ENCODE measurements around the gene ERC2. TPM values are rescaled to one million over a fixed set of nuclear protein-coding genes. Genes with fewer than 3 reads are reported as not detected.

Gene ERC2
- total RNA-seq, 2 donors from 2014 or later, result 0.21 TPM; not detected in 1

- H3K4me1 Mint-ChIP-seq, result no peaks in the 10 kb centered on the region
Measured at GRCh38 chr3:55473788-55474187, 994.5 kb downstream of the ERC2 start.

GRCh38 chr3:55471522-55472280, 996.6 kb downstream of the ERC2 start:
- H3K9me3 ChIP-seq (ENCODE audit: control insufficient read depth, low read length, poor library complexity, severe bottlenecking), result no peaks in the 10 kb centered on the region
- peaks cover 15% of the 10 kb centered on the region for H3K27me3 Mint-ChIP-seq
- H3K27ac Mint-ChIP-seq, result no peak overlapping the region
- no peak overlapping the region for H3K4me3 Mint-ChIP-seq
- H3K36me3 Mint-ChIP-seq (ENCODE audit: low read depth), result no peaks in the 10 kb centered on the region
- no peak for DNase-seq
- H3K4me1 Mint-ChIP-seq, result no peaks in the 10 kb centered on the region
- no peak for ATAC-seq

More at GRCh38 chr3:55473788-55474187, 994.5 kb downstream of the ERC2 start:
- no peaks in the 10 kb centered on the region for H3K9me3 ChIP-seq (ENCODE audit: control insufficient read depth, low read length, poor library complexity, severe bottlenecking)
- peaks cover 31% of the 10 kb centered on the region for H3K27me3 Mint-ChIP-seq
- no peaks in the 10 kb centered on the region for H3K36me3 Mint-ChIP-seq (ENCODE audit: low read depth)
- no peak overlapping the region for H3K27ac Mint-ChIP-seq
- H3K4me3 Mint-ChIP-seq, result no peak overlapping the region
- DNase-seq (no peak), ATAC-seq (no peak)

DNA sequence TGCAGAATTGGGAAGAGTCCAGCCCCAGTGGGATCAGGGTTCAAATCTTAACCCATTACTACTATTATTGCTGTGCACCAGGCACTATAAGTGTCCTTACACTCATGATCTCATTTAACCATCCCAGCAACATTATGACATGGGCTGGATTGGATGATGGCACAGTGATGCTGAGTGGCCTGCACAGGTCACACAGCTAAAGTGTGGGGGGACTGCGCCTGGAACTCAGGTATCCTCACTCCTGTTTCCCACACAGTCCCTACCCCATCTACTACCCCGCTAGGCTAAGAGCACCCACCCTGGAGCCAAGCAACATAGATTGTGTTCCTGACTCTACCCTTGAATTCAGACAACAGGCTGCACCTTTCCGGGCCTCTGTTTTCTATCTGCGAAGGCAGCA, 997.2 kb downstream of the ERC2 start:
- Mint-ChIP-seq H3K36me3 (ENCODE audit: low read depth) (no peaks in the 10 kb centered on the region), H3K4me1 (no peaks in the 10 kb centered on the region), H3K27ac (no peak overlapping the region), H3K27me3 (peaks cover 11% of the 10 kb centered on the region), H3K4me3 (no peak overlapping the region)
- no peak for DNase-seq
- no peak for ATAC-seq
- H3K9me3 ChIP-seq (ENCODE audit: control insufficient read depth, low read length, poor library complexity, severe bottlenecking), result no peaks in the 10 kb centered on the region

- Mint-ChIP-seq H3K36me3 (ENCODE audit: low read depth) (no peaks in the 10 kb centered on the region), H3K27ac (no peak overlapping the region), H3K4me1 (no peaks in the 10 kb centered on the region), H3K27me3 (peaks cover 9% of the 10 kb centered on the region), H3K4me3 (no peak overlapping the region)
- no peaks in the 10 kb centered on the region for H3K9me3 ChIP-seq (ENCODE audit: control insufficient read depth, low read length, poor library complexity, severe bottlenecking)
- DNase-seq (no peak), ATAC-seq (no peak)
Measured at GRCh38 chr3:55469957-55470526, 998.2 kb downstream of the ERC2 start.

DNA sequence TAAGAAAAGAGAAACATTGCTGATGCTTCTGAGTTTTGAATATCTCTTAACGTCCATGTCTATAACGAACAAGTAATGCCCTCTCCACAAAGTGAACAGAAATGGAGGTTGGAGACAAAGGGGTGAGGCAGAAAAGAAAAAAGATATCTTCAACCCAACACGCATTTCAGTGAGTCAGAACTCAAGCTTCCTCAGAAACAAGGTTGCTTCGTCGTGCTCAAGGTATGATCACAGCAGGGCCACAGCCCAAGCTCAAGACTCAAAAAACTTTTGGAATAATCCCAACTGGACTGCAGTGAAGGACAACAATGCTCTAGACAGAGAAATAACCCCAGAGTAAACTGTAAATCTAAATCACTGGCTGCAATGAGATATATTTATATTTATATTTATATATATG, 1000.0 kb downstream of the ERC2 start:
- no peak overlapping the region for H3K27ac Mint-ChIP-seq
- no peaks in the 10 kb centered on the region for H3K4me1 Mint-ChIP-seq
- H3K36me3 Mint-ChIP-seq (ENCODE audit: low read depth), result no peaks in the 10 kb centered on the region
- no peaks in the 10 kb centered on the region for H3K9me3 ChIP-seq (ENCODE audit: control insufficient read depth, low read length, poor library complexity, severe bottlenecking)
- ATAC-seq, result no peak
- no peak overlapping the region for H3K4me3 Mint-ChIP-seq
- H3K27me3 Mint-ChIP-seq, result peaks cover 7% of the 10 kb centered on the region
- no peak for DNase-seq

DNA sequence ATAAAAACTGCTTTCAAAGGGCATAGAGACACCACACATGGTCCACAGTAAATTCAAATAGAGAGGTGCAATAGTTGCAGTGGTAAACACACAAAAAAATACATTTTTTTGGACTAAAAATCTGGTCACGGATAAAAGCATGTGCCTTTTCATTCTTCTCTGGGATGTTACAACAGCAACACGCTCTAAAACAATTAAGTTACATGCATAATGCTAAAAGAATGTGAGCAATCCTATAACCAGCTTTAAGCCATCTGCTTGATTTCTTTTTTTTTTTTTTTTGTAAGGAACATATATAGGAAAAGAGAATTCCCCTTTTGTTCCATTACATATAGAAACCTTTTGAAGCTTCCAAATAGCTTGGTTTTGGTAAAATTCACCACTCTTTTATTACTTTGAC, 1001.2 kb downstream of the ERC2 start:
- H3K27me3 Mint-ChIP-seq, result no peaks in the 10 kb centered on the region
- H3K36me3 Mint-ChIP-seq (ENCODE audit: low read depth), result no peaks in the 10 kb centered on the region
- no peak for DNase-seq
- no peaks in the 10 kb centered on the region for H3K9me3 ChIP-seq (ENCODE audit: control insufficient read depth, low read length, poor library complexity, severe bottlenecking)
- H3K27ac Mint-ChIP-seq, result no peak overlapping the region
- no peak for ATAC-seq
- H3K4me1 Mint-ChIP-seq, result no peaks in the 10 kb centered on the region
- no peak overlapping the region for H3K4me3 Mint-ChIP-seq

DNA sequence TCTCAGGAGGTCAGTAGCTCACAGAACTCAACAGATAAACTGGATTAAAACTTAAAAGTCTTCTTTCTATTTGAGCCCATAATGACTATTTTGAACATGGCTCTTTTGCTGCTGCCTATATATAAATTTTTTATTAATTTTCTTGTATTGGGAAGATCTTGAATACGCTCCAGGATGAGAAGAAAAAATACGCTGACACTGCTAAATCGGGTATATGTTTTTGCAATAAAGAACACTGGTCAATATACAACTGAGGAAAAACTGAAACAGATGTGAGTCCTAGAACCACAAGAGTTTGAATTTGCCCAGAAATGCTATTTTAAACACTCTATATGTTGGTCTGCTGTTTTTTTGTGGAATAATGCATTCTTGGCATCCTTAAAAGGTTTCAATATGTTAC, 1001.7 kb downstream of the ERC2 start:
- Mint-ChIP-seq H3K4me3 (no peak overlapping the region), H3K27me3 (no peaks in the 10 kb centered on the region), H3K36me3 (ENCODE audit: low read depth) (no peaks in the 10 kb centered on the region), H3K4me1 (no peaks in the 10 kb centered on the region), H3K27ac (no peak overlapping the region)
- no peak for ATAC-seq
- no peaks in the 10 kb centered on the region for H3K9me3 ChIP-seq (ENCODE audit: control insufficient read depth, low read length, poor library complexity, severe bottlenecking)
- DNase-seq, result no peak

- no peaks in the 10 kb centered on the region for H3K4me1 Mint-ChIP-seq
- no peaks in the 10 kb centered on the region for H3K27me3 Mint-ChIP-seq
- H3K27ac Mint-ChIP-seq, result no peak overlapping the region
- no peaks in the 10 kb centered on the region for H3K36me3 Mint-ChIP-seq (ENCODE audit: low read depth)
- DNase-seq, result no peak
- H3K9me3 ChIP-seq (ENCODE audit: control insufficient read depth, low read length, poor library complexity, severe bottlenecking), result no peaks in the 10 kb centered on the region
- ATAC-seq, result no peak
- no peak overlapping the region for H3K4me3 Mint-ChIP-seq
Measured at GRCh38 chr3:55461896-55462295, 1006.4 kb downstream of the ERC2 start.

- no peaks in the 10 kb centered on the region for H3K4me1 Mint-ChIP-seq
- H3K4me3 Mint-ChIP-seq, result no peak overlapping the region
- no peak for DNase-seq
- H3K36me3 Mint-ChIP-seq (ENCODE audit: low read depth), result no peaks in the 10 kb centered on the region
- H3K27me3 Mint-ChIP-seq, result no peaks in the 10 kb centered on the region
- H3K27ac Mint-ChIP-seq, result no peak overlapping the region
- H3K9me3 ChIP-seq (ENCODE audit: control insufficient read depth, low read length, poor library complexity, severe bottlenecking), result no peaks in the 10 kb centered on the region
- ATAC-seq, result no peak
Measured at GRCh38 chr3:55459838-55460237, 1008.4 kb downstream of the ERC2 start.

Other genes starting within 250 kb of the ERC2 start
- 10 to 100 TPM; 58.4 to 71.7 TPM for gene CCDC66, start 88.7 kb upstream of the ERC2 start, total RNA-seq
- 10 to 100 TPM; 57.3 TPM for gene TASOR, start 214.8 kb upstream of the ERC2 start, total RNA-seq

Measured in T-helper 17 cell (primary cell).